ENCODE data around the gene WNT8A. TPM values are rescaled to one million over a fixed set of nuclear protein-coding genes. Genes with fewer than 3 reads are reported as not detected.

The WNT8A gene
- total RNA-seq, 1 donor from 2014 or later, result not detected

- Histone ChIP-seq H3K4me3 (ENCODE audit: insufficient read depth, low read depth, low read length) (no peak overlapping the region), H3K27me3 (ENCODE audit: insufficient read depth, low read length) (no peaks in the 10 kb centered on the region), H4K20me1 (ENCODE audit: insufficient read depth, low read length) (no peaks in the 10 kb centered on the region), H2AFZ (ENCODE audit: low read depth, low read length) (no peak overlapping the region), H3K27ac (ENCODE audit: low read depth, low read length) (no peak overlapping the region), H3K79me2 (ENCODE audit: insufficient read depth, low read length) (no peaks in the 10 kb centered on the region), H3K36me3 (ENCODE audit: insufficient read depth, low read length) (no peaks in the 10 kb centered on the region), H3K4me2 (ENCODE audit: low read length) (no peak overlapping the region), H3K4me1 (ENCODE audit: insufficient read depth, low read length) (no peaks in the 10 kb centered on the region), H3K9ac (ENCODE audit: low read length) (no peak overlapping the region), H3K9me3 (ENCODE audit: insufficient read depth, low read depth, low read length) (no peaks in the 10 kb centered on the region)
- TF ChIP-seq, protein P1, sequence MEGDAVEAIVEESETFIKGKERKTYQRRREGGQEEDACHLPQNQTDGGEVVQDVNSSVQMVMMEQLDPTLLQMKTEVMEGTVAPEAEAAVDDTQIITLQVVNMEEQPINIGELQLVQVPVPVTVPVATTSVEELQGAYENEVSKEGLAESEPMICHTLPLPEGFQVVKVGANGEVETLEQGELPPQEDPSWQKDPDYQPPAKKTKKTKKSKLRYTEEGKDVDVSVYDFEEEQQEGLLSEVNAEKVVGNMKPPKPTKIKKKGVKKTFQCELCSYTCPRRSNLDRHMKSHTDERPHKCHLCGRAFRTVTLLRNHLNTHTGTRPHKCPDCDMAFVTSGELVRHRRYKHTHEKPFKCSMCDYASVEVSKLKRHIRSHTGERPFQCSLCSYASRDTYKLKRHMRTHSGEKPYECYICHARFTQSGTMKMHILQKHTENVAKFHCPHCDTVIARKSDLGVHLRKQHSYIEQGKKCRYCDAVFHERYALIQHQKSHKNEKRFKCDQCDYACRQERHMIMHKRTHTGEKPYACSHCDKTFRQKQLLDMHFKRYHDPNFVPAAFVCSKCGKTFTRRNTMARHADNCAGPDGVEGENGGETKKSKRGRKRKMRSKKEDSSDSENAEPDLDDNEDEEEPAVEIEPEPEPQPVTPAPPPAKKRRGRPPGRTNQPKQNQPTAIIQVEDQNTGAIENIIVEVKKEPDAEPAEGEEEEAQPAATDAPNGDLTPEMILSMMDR (IDR thresholded peaks at IDR 0.05; ENCODE audit: insufficient read depth, low read depth, low read length), result no peak
- no peak for TF ChIP-seq EZH2 (IDR thresholded peaks at IDR 0.05; ENCODE audit: insufficient read depth, low read length)
- H3K36me3 Mint-ChIP-seq (ENCODE audit: low read depth, unreplicated experiment), result no peaks in the 10 kb centered on the region
- H3K27ac Mint-ChIP-seq (ENCODE audit: unreplicated experiment), result no peak overlapping the region
- H3K4me3 Mint-ChIP-seq (ENCODE audit: unreplicated experiment), result no peak overlapping the region
- FAIRE-seq, result no peak
- no peaks in the 10 kb centered on the region for H3K4me1 Mint-ChIP-seq (ENCODE audit: low read depth, unreplicated experiment)
- H3K27me3 Mint-ChIP-seq (ENCODE audit: low read depth, unreplicated experiment), result no peaks in the 10 kb centered on the region
- DNase-seq (ENCODE audit: low read depth), result no peak
- H3K9me3 Mint-ChIP-seq (ENCODE audit: unreplicated experiment), result no peaks in the 10 kb centered on the region
Observed at GRCh38 chr5:138132543-138132942, 48.7 kb downstream of the WNT8A start.

DNA sequence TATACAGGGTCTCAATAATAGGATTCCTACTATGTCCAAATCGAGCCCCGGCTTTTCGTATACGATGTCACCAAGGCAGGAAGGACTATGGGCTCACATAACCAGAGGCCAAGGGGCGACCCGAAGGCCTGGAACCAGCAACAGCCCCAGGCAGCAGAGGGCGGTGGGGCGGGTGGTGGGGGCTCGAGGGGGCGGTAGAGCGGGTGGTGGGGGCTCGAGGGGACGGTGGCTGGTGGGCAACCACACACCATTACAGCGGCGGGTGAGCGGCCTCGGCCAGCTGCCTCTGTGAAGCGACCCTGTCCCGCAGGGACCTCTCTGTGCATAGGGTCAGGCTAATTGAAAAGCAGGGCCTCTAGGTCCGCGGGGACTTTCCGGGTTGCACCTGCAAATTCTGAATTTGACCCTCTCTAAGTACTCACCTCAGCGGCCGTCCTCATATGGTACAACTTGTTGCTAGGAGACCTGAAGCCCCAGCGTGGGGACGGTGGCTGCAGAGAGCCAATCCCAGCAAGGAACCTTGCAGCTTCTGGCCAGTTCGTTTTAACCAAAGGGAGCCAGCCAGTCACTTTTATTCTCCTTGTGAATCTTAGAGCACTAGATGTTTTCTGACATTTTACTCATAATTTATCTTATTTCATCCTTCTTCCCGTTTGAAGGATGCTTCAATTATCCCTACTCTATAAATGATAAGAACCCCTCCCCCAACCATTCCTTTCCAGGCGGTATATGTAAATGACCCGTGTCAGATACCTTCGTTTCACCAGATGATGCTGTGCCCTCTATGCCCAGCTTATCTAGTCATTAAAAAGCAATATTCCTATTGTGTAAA lies 55.3 kb downstream of the WNT8A start, which contains the start of gene NME5:
NME5 (minus strand) TSS at position 480 of the 832 bp plus-strand sequence. CDS start 648 bp downstream, outside the sequence.
- Histone ChIP-seq H3K4me2 (ENCODE audit: low read length) (peak within 1 kb of the TSS; percentile 83), H3K79me2 (ENCODE audit: insufficient read depth, low read length) (no peaks in the 10 kb centered on the region), H3K9ac (ENCODE audit: low read length) (peak within 1 kb of the TSS; percentile 29), H3K27me3 (ENCODE audit: insufficient read depth, low read length) (no peaks in the 10 kb centered on the region), H3K9me3 (ENCODE audit: insufficient read depth, low read depth, low read length) (no peaks in the 10 kb centered on the region), H3K36me3 (ENCODE audit: insufficient read depth, low read length) (no peaks in the 10 kb centered on the region), H3K4me1 (ENCODE audit: insufficient read depth, low read length) (peaks cover 4% of the 10 kb centered on the region), H4K20me1 (ENCODE audit: insufficient read depth, low read length) (no peaks in the 10 kb centered on the region), H3K27ac (ENCODE audit: low read depth, low read length) (no peak within 1 kb of the TSS), H3K4me3 (ENCODE audit: insufficient read depth, low read depth, low read length) (peak within 1 kb of the TSS; percentile 59), H2AFZ (ENCODE audit: low read depth, low read length) (peak within 1 kb of the TSS; percentile 46)
- no peak for TF ChIP-seq EZH2 (IDR thresholded peaks at IDR 0.05; ENCODE audit: insufficient read depth, low read length)
- TF ChIP-seq, protein P1 (IDR thresholded peaks at IDR 0.05; ENCODE audit: insufficient read depth, low read depth, low read length), result no peak
- H3K4me3 Mint-ChIP-seq (ENCODE audit: unreplicated experiment), result peak within 1 kb of the TSS; percentile 87
- H3K4me1 Mint-ChIP-seq (ENCODE audit: low read depth, unreplicated experiment), result no peaks in the 10 kb centered on the region
- H3K27me3 Mint-ChIP-seq (ENCODE audit: low read depth, unreplicated experiment), result no peaks in the 10 kb centered on the region
- FAIRE-seq (no peak), DNase-seq (ENCODE audit: low read depth) (peak; percentile 71)
- no peaks in the 10 kb centered on the region for H3K36me3 Mint-ChIP-seq (ENCODE audit: low read depth, unreplicated experiment)
- H3K27ac Mint-ChIP-seq (ENCODE audit: unreplicated experiment), result no peak within 1 kb of the TSS
- H3K9me3 Mint-ChIP-seq (ENCODE audit: unreplicated experiment), result no peaks in the 10 kb centered on the region

- no peak for DNase-seq (ENCODE audit: low read depth)
- Histone ChIP-seq H3K27me3 (ENCODE audit: insufficient read depth, low read length) (no peaks in the 10 kb centered on the region), H2AFZ (ENCODE audit: low read depth, low read length) (peak overlapping the region; percentile 46), H3K9me3 (ENCODE audit: insufficient read depth, low read depth, low read length) (no peaks in the 10 kb centered on the region), H3K27ac (ENCODE audit: low read depth, low read length) (no peak overlapping the region), H3K9ac (ENCODE audit: low read length) (no peak overlapping the region), H3K4me3 (ENCODE audit: insufficient read depth, low read depth, low read length) (peak overlapping the region; percentile 59), H3K4me1 (ENCODE audit: insufficient read depth, low read length) (peaks cover 4% of the 10 kb centered on the region), H4K20me1 (ENCODE audit: insufficient read depth, low read length) (no peaks in the 10 kb centered on the region), H3K79me2 (ENCODE audit: insufficient read depth, low read length) (no peaks in the 10 kb centered on the region), H3K36me3 (ENCODE audit: insufficient read depth, low read length) (no peaks in the 10 kb centered on the region), H3K4me2 (ENCODE audit: low read length) (peak overlapping the region; percentile 83)
- H3K27me3 Mint-ChIP-seq (ENCODE audit: low read depth, unreplicated experiment), result no peaks in the 10 kb centered on the region
- peak overlapping the region; percentile 87 for H3K4me3 Mint-ChIP-seq (ENCODE audit: unreplicated experiment)
- no peaks in the 10 kb centered on the region for H3K4me1 Mint-ChIP-seq (ENCODE audit: low read depth, unreplicated experiment)
- H3K36me3 Mint-ChIP-seq (ENCODE audit: low read depth, unreplicated experiment), result no peaks in the 10 kb centered on the region
- TF ChIP-seq, protein P1 (IDR thresholded peaks at IDR 0.05; ENCODE audit: insufficient read depth, low read depth, low read length), result no peak
- TF ChIP-seq EZH2 (IDR thresholded peaks at IDR 0.05; ENCODE audit: insufficient read depth, low read length), result no peak
- no peaks in the 10 kb centered on the region for H3K9me3 Mint-ChIP-seq (ENCODE audit: unreplicated experiment)
- FAIRE-seq, result no peak
- H3K27ac Mint-ChIP-seq (ENCODE audit: unreplicated experiment), result no peak overlapping the region
Observed at GRCh38 chr5:138139781-138140090, 55.9 kb downstream of the WNT8A start.
